ENCODE measurements around the gene LTBP1. TPM values are rescaled to one million over a fixed set of nuclear protein-coding genes. Genes with fewer than 3 reads are reported as not detected.

LTBP1 gene
- total RNA-seq, 2 experiments from 2014 or later, result 0.06 TPM; not detected in 1

DNA sequence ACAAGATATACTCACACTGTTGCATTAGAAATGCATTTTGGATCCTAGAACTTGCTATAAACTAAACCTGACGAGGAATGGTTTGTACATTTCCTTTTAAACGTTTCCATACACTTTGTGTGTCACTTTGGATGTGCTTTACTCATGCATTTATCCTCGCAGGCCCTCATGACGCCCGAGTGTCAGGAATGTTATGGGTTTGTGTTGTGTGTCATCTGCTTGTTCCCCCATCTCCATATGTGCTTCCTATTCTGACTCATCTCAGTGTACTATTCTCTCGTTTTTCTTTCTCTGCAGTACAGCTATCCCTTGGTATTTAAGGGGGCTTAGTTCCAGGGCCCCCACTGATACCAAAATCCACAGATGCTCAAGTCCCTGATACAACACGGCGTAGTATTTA, 408.2 kb downstream of the LTBP1 start:
- Mint-ChIP-seq H3K9me3 (peaks cover 7% of the 10 kb centered on the region), H3K27me3 (no peaks in the 10 kb centered on the region), H3K4me3 (no peak overlapping the region), H3K4me1 (ENCODE audit: low read depth) (no peaks in the 10 kb centered on the region), H3K27ac (no peak overlapping the region), H3K36me3 (ENCODE audit: low read depth) (no peaks in the 10 kb centered on the region)
- Histone ChIP-seq H3K4me1 (ENCODE audit: insufficient read depth, low read length) (no peaks in the 10 kb centered on the region), H3K27me3 (ENCODE audit: control insufficient read depth in 1 of 2, insufficient read depth in 2 of 2, low read length in 2 of 2) (no peaks in the 10 kb centered on the region), H3K27ac (ENCODE audit: low read depth in 1 of 2, low read length in 2 of 2) (no peak overlapping the region), H3K9me3 (ENCODE audit: control insufficient read depth in 1 of 2, insufficient read depth in 1 of 2, low read length in 2 of 2) (peaks cover 6 to 14% of the 10 kb centered on the region in 2 experiments), H3K36me3 (ENCODE audit: insufficient read depth, low read length) (no peaks in the 10 kb centered on the region), H3K4me3 (ENCODE audit: low read length) (no peak overlapping the region)
- intact Hi-C loops (cut with DNase I, micrococcal nuclease), result no loop called here
- ChIA-PET CTCF (no interaction called here), POLR2A (no interaction called here)
- TF ChIP-seq, protein P1, sequence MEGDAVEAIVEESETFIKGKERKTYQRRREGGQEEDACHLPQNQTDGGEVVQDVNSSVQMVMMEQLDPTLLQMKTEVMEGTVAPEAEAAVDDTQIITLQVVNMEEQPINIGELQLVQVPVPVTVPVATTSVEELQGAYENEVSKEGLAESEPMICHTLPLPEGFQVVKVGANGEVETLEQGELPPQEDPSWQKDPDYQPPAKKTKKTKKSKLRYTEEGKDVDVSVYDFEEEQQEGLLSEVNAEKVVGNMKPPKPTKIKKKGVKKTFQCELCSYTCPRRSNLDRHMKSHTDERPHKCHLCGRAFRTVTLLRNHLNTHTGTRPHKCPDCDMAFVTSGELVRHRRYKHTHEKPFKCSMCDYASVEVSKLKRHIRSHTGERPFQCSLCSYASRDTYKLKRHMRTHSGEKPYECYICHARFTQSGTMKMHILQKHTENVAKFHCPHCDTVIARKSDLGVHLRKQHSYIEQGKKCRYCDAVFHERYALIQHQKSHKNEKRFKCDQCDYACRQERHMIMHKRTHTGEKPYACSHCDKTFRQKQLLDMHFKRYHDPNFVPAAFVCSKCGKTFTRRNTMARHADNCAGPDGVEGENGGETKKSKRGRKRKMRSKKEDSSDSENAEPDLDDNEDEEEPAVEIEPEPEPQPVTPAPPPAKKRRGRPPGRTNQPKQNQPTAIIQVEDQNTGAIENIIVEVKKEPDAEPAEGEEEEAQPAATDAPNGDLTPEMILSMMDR (IDR thresholded peaks at IDR 0.05), result no peak
- DNase-seq, result no peak
- no peak for ATAC-seq (ENCODE audit: poor library complexity)

DNA sequence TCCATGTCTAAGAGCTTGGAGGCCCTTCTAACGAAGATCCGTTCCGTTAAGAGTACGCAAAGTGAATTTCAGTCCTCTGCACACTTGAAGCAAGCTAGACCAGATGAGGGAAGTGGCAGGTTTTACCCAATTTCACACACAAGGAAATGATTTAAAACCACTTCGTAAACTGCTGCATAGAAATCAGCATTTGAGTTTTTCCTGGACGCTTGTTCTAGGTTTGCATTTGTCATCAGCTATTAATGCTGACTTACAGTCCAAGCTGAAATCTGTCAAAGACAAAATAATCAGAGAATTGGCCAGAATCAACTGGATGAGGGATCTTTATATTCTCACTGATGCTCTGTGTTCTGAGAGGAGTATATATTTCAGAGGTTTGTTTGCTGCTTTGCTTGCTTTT, 412.1 kb downstream of the LTBP1 start:
- H3K27ac Mint-ChIP-seq, result no peak overlapping the region
- DNase-seq (no peak), ATAC-seq (ENCODE audit: poor library complexity) (no peak)
- TF ChIP-seq, protein P1 (IDR thresholded peaks at IDR 0.05), result no peak
- no peaks in the 10 kb centered on the region for H3K27me3 ChIP-seq (ENCODE audit: control insufficient read depth in 1 of 2, insufficient read depth in 2 of 2, low read length in 2 of 2)
- H3K4me3 ChIP-seq (ENCODE audit: low read length), result no peak overlapping the region
- no peaks in the 10 kb centered on the region for H3K4me1 ChIP-seq (ENCODE audit: insufficient read depth, low read length)
- ChIA-PET CTCF (interaction anchor here (1.6 kb wide), 1 partner anchor 14 kb away, joined by 3 read pairs; no protein-coding TSS in a partner anchor), POLR2A (no interaction called here)
- peaks cover 7% of the 10 kb centered on the region for H3K9me3 Mint-ChIP-seq
- H3K4me3 Mint-ChIP-seq, result no peak overlapping the region
- no peaks in the 10 kb centered on the region for H3K4me1 Mint-ChIP-seq (ENCODE audit: low read depth)
- no peaks in the 10 kb centered on the region for H3K27me3 Mint-ChIP-seq
- H3K27ac ChIP-seq (ENCODE audit: low read depth in 1 of 2, low read length in 2 of 2), result no peak overlapping the region
- peaks cover 6 to 14% of the 10 kb centered on the region in 2 experiments for H3K9me3 ChIP-seq (ENCODE audit: control insufficient read depth in 1 of 2, insufficient read depth in 1 of 2, low read length in 2 of 2)
- intact Hi-C loops (cut with DNase I, micrococcal nuclease), result no loop called here
- no peaks in the 10 kb centered on the region for H3K36me3 Mint-ChIP-seq (ENCODE audit: low read depth)
- H3K36me3 ChIP-seq (ENCODE audit: insufficient read depth, low read length), result no peaks in the 10 kb centered on the region

DNA sequence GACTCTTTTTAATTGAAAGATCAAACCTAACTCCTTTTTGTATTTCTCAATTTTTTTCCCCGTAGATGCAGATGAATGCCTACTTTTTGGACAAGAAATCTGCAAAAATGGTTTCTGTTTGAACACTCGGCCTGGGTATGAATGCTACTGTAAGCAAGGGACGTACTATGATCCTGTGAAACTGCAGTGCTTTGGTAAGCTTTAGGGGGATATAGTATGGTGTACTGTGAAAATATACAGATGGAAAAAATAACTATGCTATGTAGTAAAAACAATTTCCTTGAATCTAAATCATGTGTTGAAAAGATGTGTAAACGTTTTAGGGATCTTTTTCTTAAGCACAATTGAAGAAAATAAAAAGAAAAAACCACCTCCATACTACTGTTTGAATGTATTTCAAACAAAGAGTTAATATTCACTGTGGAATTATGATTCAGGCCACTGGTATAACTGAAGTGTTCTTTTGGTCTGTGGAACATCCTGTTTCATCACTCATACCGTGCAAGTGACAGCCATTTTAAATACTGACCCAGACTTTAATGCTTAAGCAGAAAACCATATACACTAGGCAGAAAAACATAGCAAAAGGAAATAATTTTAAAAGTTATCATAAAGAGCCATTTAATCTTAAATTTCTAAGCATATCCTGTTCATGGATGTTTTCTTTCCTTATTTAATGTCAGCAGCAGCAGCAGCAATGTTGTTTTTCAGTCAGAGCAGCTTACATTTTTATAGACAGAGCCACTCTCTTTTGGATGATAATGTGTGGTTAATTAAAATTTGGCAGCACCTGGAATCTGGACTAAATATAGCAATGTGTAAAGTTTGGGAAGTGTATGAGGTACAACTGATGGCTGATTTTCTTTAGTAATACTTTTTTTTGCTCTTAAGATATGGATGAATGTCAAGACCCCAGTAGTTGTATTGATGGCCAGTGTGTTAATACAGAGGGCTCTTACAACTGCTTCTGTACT, 416.9 kb downstream of the LTBP1 start:
- no peaks in the 10 kb centered on the region for H3K36me3 Mint-ChIP-seq (ENCODE audit: low read depth)
- H3K4me3 ChIP-seq (ENCODE audit: low read length), result no peak overlapping the region
- no peaks in the 10 kb centered on the region for H3K36me3 ChIP-seq (ENCODE audit: insufficient read depth, low read length)
- intact Hi-C loops (cut with DNase I, micrococcal nuclease), result no loop called here
- DNase-seq (no peak), ATAC-seq (ENCODE audit: poor library complexity) (no peak)
- H3K27ac ChIP-seq (ENCODE audit: low read depth in 1 of 2, low read length in 2 of 2), result no peak overlapping the region
- H3K27ac Mint-ChIP-seq, result no peak overlapping the region
- H3K4me1 ChIP-seq (ENCODE audit: insufficient read depth, low read length), result no peaks in the 10 kb centered on the region
- ChIA-PET POLR2A (no interaction called here), CTCF (no interaction called here)
- TF ChIP-seq, protein P1 (IDR thresholded peaks at IDR 0.05), result no peak
- H3K4me3 Mint-ChIP-seq, result no peak overlapping the region
- no peaks in the 10 kb centered on the region for H3K27me3 Mint-ChIP-seq
- no peaks in the 10 kb centered on the region for H3K27me3 ChIP-seq (ENCODE audit: control insufficient read depth in 1 of 2, insufficient read depth in 2 of 2, low read length in 2 of 2)
- no peaks in the 10 kb centered on the region for H3K4me1 Mint-ChIP-seq (ENCODE audit: low read depth)
- H3K9me3 Mint-ChIP-seq, result no peaks in the 10 kb centered on the region
- no peaks in the 10 kb centered on the region for H3K9me3 ChIP-seq (ENCODE audit: control insufficient read depth in 1 of 2, insufficient read depth in 1 of 2, low read length in 2 of 2)
